NB4 (cell line): ENCODE results near the gene MOSMO.
"Not testable (repeated sequence)": the region's sequence is repeated elsewhere in the genome, so short reads cannot be mapped to it uniquely, and the experiment has no call there.

Experiments
- DNase-seq: peaks from one replicate; pipeline ENCODE4 v3.0.0; 2010; ENCODE audit warnings: low read depth
- H3K4me3 ChIP-seq: one replicate; pipeline ENCODE4 v1.5.1; 2011; ENCODE audit warnings: mild to moderate bottlenecking, low read depth, low read length, moderate library complexity
- CTCF ChIP-seq: IDR thresholded peaks from one replicate; pipeline ENCODE4 v1.5.1; 2012; ENCODE audit warnings: low read depth, low read length
- MYC ChIP-seq: IDR thresholded peaks from 2 replicates; pipeline ENCODE4 v1.6.1; 2011; ENCODE audit warnings: low read depth, low read length
- POLR2A ChIP-seq: IDR thresholded peaks from 2 replicates; pipeline ENCODE4 v1.6.1; 2011; ENCODE audit warnings: mild to moderate bottlenecking; ENCODE audit not compliant: insufficient read length; ENCODE audit errors: extremely low read depth
- TF ChIP-seq, protein P1 (sequence below): IDR thresholded peaks from 2 replicates; pipeline ENCODE4 v1.6.1; 2011; ENCODE audit warnings: low read depth, low read length

MOSMO gene

GRCh38 chr16:22023505-22023904 lies 15.6 kb downstream of the MOSMO start:
- no peak for DNase-seq
- TF ChIP-seq, protein P1, sequence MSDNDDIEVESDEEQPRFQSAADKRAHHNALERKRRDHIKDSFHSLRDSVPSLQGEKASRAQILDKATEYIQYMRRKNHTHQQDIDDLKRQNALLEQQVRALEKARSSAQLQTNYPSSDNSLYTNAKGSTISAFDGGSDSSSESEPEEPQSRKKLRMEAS: no peak
- TF ChIP-seq MYC (no peak), POLR2A (no peak), CTCF (no peak)
- H3K4me3 ChIP-seq: no peak overlapping the region

DNA sequence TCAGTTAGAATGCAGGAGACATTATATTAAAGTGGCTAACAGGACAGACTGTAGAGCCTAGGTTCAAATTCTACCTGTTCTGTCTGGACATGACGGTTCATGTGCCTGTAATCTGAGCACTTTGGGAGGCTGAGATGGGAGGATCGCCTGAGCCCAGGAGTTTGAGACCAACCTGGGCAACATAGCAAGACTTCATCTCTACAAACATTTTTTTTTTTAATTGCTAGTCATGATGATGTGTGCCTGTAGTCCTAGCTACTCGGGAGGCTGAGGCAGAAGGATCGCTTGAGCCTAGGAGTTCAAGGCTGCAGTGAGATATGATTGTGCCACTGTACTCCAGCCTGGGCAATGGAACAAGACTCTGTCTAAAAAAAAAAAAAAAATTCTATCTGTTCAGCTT lies 16.9 kb downstream of the MOSMO start:
- DNase-seq, H3K4me3 ChIP-seq: not testable (repeated sequence)

DNA sequence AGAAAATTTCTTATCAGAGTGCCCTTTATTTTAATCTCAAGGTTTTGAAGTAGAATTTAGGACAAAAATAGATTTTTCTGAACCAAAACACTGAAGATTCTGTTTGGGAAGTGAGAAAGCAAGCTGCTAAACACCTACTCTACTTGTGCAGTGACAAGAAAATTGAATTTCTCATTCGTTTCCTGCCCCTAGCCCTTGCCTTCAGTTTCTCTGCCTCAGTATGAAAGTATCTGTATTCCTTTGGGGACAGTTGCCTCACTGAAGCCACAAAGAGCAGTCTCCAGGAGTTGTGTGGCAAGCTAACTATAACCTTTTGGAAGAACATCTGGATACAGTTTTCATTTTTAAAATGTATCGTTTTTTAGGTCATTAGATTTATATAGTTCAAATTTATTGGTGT lies 19.7 kb downstream of the MOSMO start:
- DNase-seq: peak; percentile 46
- H3K4me3 ChIP-seq: no peak overlapping the region
- TF ChIP-seq MYC: no peak
- TF ChIP-seq CTCF: no peak
- TF ChIP-seq, protein P1: no peak
- no peak for TF ChIP-seq POLR2A

GRCh38 chr16:22029632-22030031 lies 21.7 kb downstream of the MOSMO start:
- TF ChIP-seq, protein P1: no peak
- TF ChIP-seq CTCF: no peak
- H3K4me3 ChIP-seq: no peak overlapping the region
- no peak for DNase-seq

- no peak overlapping the region for H3K4me3 ChIP-seq
- no peak for TF ChIP-seq MYC
- TF ChIP-seq, protein P1: no peak
- no peak for TF ChIP-seq POLR2A
- no peak for TF ChIP-seq CTCF
- DNase-seq: no peak
These were observed 22.3 kb downstream of the MOSMO start for GRCh38 chr16:22030087-22030812.

- TF ChIP-seq, protein P1: no peak
- TF ChIP-seq POLR2A (no peak), MYC (no peak), CTCF (no peak)
- no peak overlapping the region for H3K4me3 ChIP-seq
- peak; percentile 18 for DNase-seq
These were observed 23.7 kb downstream of the MOSMO start for GRCh38 chr16:22031483-22032083.
